T follicular helper cell (primary cell): ENCODE measurements around the gene IL4I1.
"Not testable (repeated sequence)": the region's sequence is repeated elsewhere in the genome, so short reads cannot be mapped to it uniquely, and the experiment has no call there.

Source experiments
- DNase-seq: peaks from one replicate; pipeline ENCODE4 v3.0.0-alpha.2; 2020; ENCODE audit warnings: low read depth
- total RNA-seq, 2 experiments: gene quantifications; one replicate each; lab custom pipeline; 2026; lab: John Stamatoyannopoulos, UW

IL4I1 gene
- 13.4 to 48.4 reads per million in 2 experiments for total RNA-seq

- peak; percentile 44 for DNase-seq
Observed at GRCh38 chr19:49896863-49897621, at the start of gene IL4I1. TSS of gene IL4I1 (minus strand) at chr19:49896887. CDS start at chr19:49896160, 727 bp downstream.

GRCh38 chr19:49946415-49946814 is 49.7 kb upstream of the IL4I1 start:
- no peak for DNase-seq

GRCh38 chr19:49944567-49944966 is 47.9 kb upstream of the IL4I1 start:
- DNase-seq = not testable (repeated sequence)

GRCh38 chr19:49940482-49940791 is 43.8 kb upstream of the IL4I1 start:
- no peak for DNase-seq

- no peak for DNase-seq
Observed at GRCh38 chr19:49939721-49940481, 43.2 kb upstream of the IL4I1 start.

GRCh38 chr19:49938662-49939061 is 42.0 kb upstream of the IL4I1 start:
- no peak for DNase-seq

GRCh38 chr19:49937750-49938381 is 41.2 kb upstream of the IL4I1 start:
- peak; percentile 60 for DNase-seq

- no peak for DNase-seq
Observed at GRCh38 chr19:49936549-49936948, 39.9 kb upstream of the IL4I1 start.

- DNase-seq = no peak
Observed at GRCh38 chr19:49933643-49934042, 37.0 kb upstream of the IL4I1 start.

- peak; percentile 14 for DNase-seq
Observed at GRCh38 chr19:49932731-49933131, 36.0 kb upstream of the IL4I1 start.

- no peak for DNase-seq
Observed at GRCh38 chr19:49932041-49932451, 35.4 kb upstream of the IL4I1 start.

GRCh38 chr19:49931293-49932040 is 34.8 kb upstream of the IL4I1 start:
- no peak for DNase-seq

- DNase-seq = no peak
Observed at GRCh38 chr19:49930483-49931011, 33.9 kb upstream of the IL4I1 start.

GRCh38 chr19:49929611-49930482 is 33.2 kb upstream of the IL4I1 start:
- DNase-seq = peak; percentile 90

- DNase-seq = peak; percentile 86
Observed at GRCh38 chr19:49929121-49929610, 32.5 kb upstream of the IL4I1 start, which contains the start of the genes ATF5 and NUP62. TSS of gene ATF5 (plus strand) at chr19:49929205. CDS start at chr19:49930851, 1,646 bp downstream. TSS of gene NUP62 (minus strand) at chr19:49929504. CDS start at chr19:49909807, 19,697 bp downstream.

- DNase-seq = no peak
Observed at GRCh38 chr19:49927526-49928264, 31.0 kb upstream of the IL4I1 start.

- DNase-seq = no peak
Observed at GRCh38 chr19:49926515-49926914, 29.8 kb upstream of the IL4I1 start.

- DNase-seq = no peak
Observed at GRCh38 chr19:49925486-49925885, 28.8 kb upstream of the IL4I1 start.

- not testable (repeated sequence) for DNase-seq
Observed at GRCh38 chr19:49924881-49925210, 28.2 kb upstream of the IL4I1 start.
